ENCODE measurements around the gene MEX3B. TPM values are rescaled to one million over a fixed set of nuclear protein-coding genes. Genes with fewer than 3 reads are reported as not detected.
"Not testable (repeated sequence)": the region's sequence is repeated elsewhere in the genome, so short reads cannot be mapped to it uniquely, and the experiment has no call there.

Gene MEX3B
- total and polyA plus RNA-seq, 2 donors (not counting 1 experiment from before 2014, with no cell fraction given) = 2.6 to 8.1 TPM

DNA sequence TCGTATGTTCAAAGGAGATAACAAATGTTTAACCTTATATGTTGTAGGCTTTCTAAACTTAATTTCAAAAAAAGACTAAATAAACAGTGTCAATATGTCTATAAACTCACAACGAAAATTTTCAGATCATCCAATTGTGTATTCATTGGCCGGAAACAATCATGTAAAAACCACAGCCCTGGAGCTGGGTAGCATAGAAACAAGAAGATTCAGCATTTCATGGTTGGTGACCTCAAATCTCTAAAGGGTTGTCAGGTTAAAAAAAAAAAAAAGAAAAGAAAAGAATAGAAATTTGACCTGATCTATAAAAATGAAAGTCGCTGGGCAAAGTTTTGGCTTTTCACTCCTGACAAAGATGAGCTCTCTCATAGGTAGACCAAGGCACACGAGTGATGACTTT lies 13.9 kb downstream of the MEX3B start:
- Histone ChIP-seq H3K4me1 (ENCODE audit: control insufficient read depth, extremely low read depth, insufficient read depth, low read length) (no peaks in the 10 kb centered on the region), H3K4me3 (replicated peaks in 1 of 4; ENCODE audit: control extremely low read depth in 1 of 4, insufficient read depth in 1 of 4, low read depth in 3 of 4, low read length in 4 of 4) (no peak overlapping the region), H3K4me2 (ENCODE audit: extremely low read depth, insufficient read depth, low read length) (no peak overlapping the region), H3K9ac (ENCODE audit: insufficient read depth, low read length) (no peak overlapping the region), H3K36me3 (ENCODE audit: control insufficient read depth, insufficient read depth, low read length) (no peaks in the 10 kb centered on the region), H3K79me2 (ENCODE audit: control insufficient read depth, insufficient read depth, low read length) (no peaks in the 10 kb centered on the region), H3K27ac (ENCODE audit: insufficient read depth, low read length) (no peak overlapping the region), H2AFZ (ENCODE audit: low read length) (no peak overlapping the region), H4K20me1 (ENCODE audit: control insufficient read depth, extremely low read depth, insufficient read depth, low read length) (no peaks in the 10 kb centered on the region), H3K27me3 (ENCODE audit: control insufficient read depth, insufficient read depth, low read length) (no peaks in the 10 kb centered on the region), H3K9me3 (ENCODE audit: control insufficient read depth, insufficient read depth, low read depth, low read length) (no peaks in the 10 kb centered on the region)
- no peak for DNase-seq (ENCODE audit: low read depth in 2 of 2)
- TF ChIP-seq EZH2 (IDR thresholded peaks at IDR 0.05; ENCODE audit: low read length, missing control alignments) = no peak
- TF ChIP-seq, protein P1, sequence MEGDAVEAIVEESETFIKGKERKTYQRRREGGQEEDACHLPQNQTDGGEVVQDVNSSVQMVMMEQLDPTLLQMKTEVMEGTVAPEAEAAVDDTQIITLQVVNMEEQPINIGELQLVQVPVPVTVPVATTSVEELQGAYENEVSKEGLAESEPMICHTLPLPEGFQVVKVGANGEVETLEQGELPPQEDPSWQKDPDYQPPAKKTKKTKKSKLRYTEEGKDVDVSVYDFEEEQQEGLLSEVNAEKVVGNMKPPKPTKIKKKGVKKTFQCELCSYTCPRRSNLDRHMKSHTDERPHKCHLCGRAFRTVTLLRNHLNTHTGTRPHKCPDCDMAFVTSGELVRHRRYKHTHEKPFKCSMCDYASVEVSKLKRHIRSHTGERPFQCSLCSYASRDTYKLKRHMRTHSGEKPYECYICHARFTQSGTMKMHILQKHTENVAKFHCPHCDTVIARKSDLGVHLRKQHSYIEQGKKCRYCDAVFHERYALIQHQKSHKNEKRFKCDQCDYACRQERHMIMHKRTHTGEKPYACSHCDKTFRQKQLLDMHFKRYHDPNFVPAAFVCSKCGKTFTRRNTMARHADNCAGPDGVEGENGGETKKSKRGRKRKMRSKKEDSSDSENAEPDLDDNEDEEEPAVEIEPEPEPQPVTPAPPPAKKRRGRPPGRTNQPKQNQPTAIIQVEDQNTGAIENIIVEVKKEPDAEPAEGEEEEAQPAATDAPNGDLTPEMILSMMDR (conservative IDR thresholded peaks at IDR 0.05 in 1 of 2, IDR thresholded peaks at IDR 0.05 in 1 of 2; ENCODE audit: low read depth in 1 of 2, low read length in 2 of 2) = no peak

GRCh38 chr15:82030176-82030575 lies 15.6 kb downstream of the MEX3B start:
- no peak overlapping the region for H2AFZ ChIP-seq (ENCODE audit: low read length)
- H3K27ac ChIP-seq (ENCODE audit: insufficient read depth, low read length) = no peak overlapping the region
- H3K9ac ChIP-seq (ENCODE audit: insufficient read depth, low read length) = no peak overlapping the region
- H3K9me3 ChIP-seq (ENCODE audit: control insufficient read depth, insufficient read depth, low read depth, low read length) = no peaks in the 10 kb centered on the region
- H3K4me1 ChIP-seq (ENCODE audit: control insufficient read depth, extremely low read depth, insufficient read depth, low read length) = no peaks in the 10 kb centered on the region
- H3K79me2 ChIP-seq (ENCODE audit: control insufficient read depth, insufficient read depth, low read length) = no peaks in the 10 kb centered on the region
- H3K27me3 ChIP-seq (ENCODE audit: control insufficient read depth, insufficient read depth, low read length) = no peaks in the 10 kb centered on the region
- TF ChIP-seq EZH2 (IDR thresholded peaks at IDR 0.05; ENCODE audit: low read length, missing control alignments) = no peak
- TF ChIP-seq, protein P1 (conservative IDR thresholded peaks at IDR 0.05 in 1 of 2, IDR thresholded peaks at IDR 0.05 in 1 of 2; ENCODE audit: low read depth in 1 of 2, low read length in 2 of 2) = no peak
- no peak overlapping the region for H3K4me2 ChIP-seq (ENCODE audit: extremely low read depth, insufficient read depth, low read length)
- H3K4me3 ChIP-seq (replicated peaks in 1 of 4; ENCODE audit: control extremely low read depth in 1 of 4, insufficient read depth in 1 of 4, low read depth in 3 of 4, low read length in 4 of 4) = no peak overlapping the region
- no peaks in the 10 kb centered on the region for H3K36me3 ChIP-seq (ENCODE audit: control insufficient read depth, insufficient read depth, low read length)
- no peaks in the 10 kb centered on the region for H4K20me1 ChIP-seq (ENCODE audit: control insufficient read depth, extremely low read depth, insufficient read depth, low read length)
- DNase-seq (ENCODE audit: low read depth in 2 of 2) = no peak

- H3K27ac ChIP-seq (ENCODE audit: insufficient read depth, low read length); H3K9me3 ChIP-seq (ENCODE audit: control insufficient read depth, insufficient read depth, low read depth, low read length); H4K20me1 ChIP-seq (ENCODE audit: control insufficient read depth, extremely low read depth, insufficient read depth, low read length); H3K9ac ChIP-seq (ENCODE audit: insufficient read depth, low read length); DNase-seq (ENCODE audit: low read depth in 2 of 2); H3K79me2 ChIP-seq (ENCODE audit: control insufficient read depth, insufficient read depth, low read length); H3K4me1 ChIP-seq (ENCODE audit: control insufficient read depth, extremely low read depth, insufficient read depth, low read length); H3K36me3 ChIP-seq (ENCODE audit: control insufficient read depth, insufficient read depth, low read length); H2AFZ ChIP-seq (ENCODE audit: low read length); H3K27me3 ChIP-seq (ENCODE audit: control insufficient read depth, insufficient read depth, low read length); H3K4me2 ChIP-seq (ENCODE audit: extremely low read depth, insufficient read depth, low read length); H3K4me3 ChIP-seq (replicated peaks in 1 of 4; ENCODE audit: control extremely low read depth in 1 of 4, insufficient read depth in 1 of 4, low read depth in 3 of 4, low read length in 4 of 4): not testable (repeated sequence)
These were observed 17.7 kb downstream of the MEX3B start for GRCh38 chr15:82028163-82028562.
